HepG2 (cell line): Measurements from ENCODE around the gene CUL2.

ENCODE experiments used
- ATF7 ChIP-seq, 2 experiments: fragments of 450-650 bp in 1 of 2; sonication (generic) in 1 of 2; formaldehyde crosslinking in 1 of 2; IDR thresholded peaks; 2 replicates each; pipeline versions ENCODE4 v1.4.0 to v1.6.1; 2016 to 2020; ENCODE audit warnings: antibody characterized with exemption in 1 of 2, mild to moderate bottlenecking in 1 of 2, missing genetic modification reagents in 1 of 2
- CTCF ChIP-seq: sonication (generic); formaldehyde crosslinking; IDR thresholded peaks from 2 replicates; pipeline ENCODE4 v1.5.0; 2020; ENCODE audit warnings: mild to moderate bottlenecking, missing genetic modification reagents, moderate library complexity
- EP300 ChIP-seq, 3 experiments: sonication (generic) in 1 of 3; formaldehyde crosslinking in 1 of 3; IDR thresholded peaks; 2 replicates each; pipeline versions ENCODE4 v1.5.1 to v1.6.1; 2011 to 2020; ENCODE audit warnings: low read depth in 2 of 3, low read length in 2 of 3, borderline replicate concordance in 1 of 3, improper control_type of control experiment in 1 of 3, mild to moderate bottlenecking in 1 of 3, missing genetic modification reagents in 1 of 3, moderate library complexity in 1 of 3
- EZH2 ChIP-seq: conservative IDR thresholded peaks from 2 replicates; pipeline ENCODE4 v1.6.1; 2012; ENCODE audit warnings: mild to moderate bottlenecking, low read depth, low read length, moderate library complexity
- MYC ChIP-seq: sonication (generic); formaldehyde crosslinking; IDR thresholded peaks from 2 replicates; pipeline ENCODE4 v1.9.0; 2021; ENCODE audit warnings: missing genetic modification reagents, borderline replicate concordance
- NRL ChIP-seq: sonication (generic); formaldehyde crosslinking; IDR thresholded peaks from 2 replicates; pipeline ENCODE4 v1.5.0; 2020; ENCODE audit warnings: missing genetic modification reagents, mild to moderate bottlenecking, moderate library complexity, borderline replicate concordance
- POLR2A ChIP-seq, 2 experiments: IDR thresholded peaks; 2 replicates each; pipeline ENCODE4 v1.6.1; 2011; ENCODE audit warnings: low read depth in 2 of 2, low read length in 2 of 2, mild to moderate bottlenecking in 1 of 2, moderate library complexity in 1 of 2; ENCODE audit not compliant: insufficient read depth in 1 of 2
- SP1 ChIP-seq, 2 experiments: fragments of 450-650 bp in 1 of 2; sonication (generic) in 1 of 2; formaldehyde crosslinking in 1 of 2; IDR thresholded peaks; 2 replicates each; pipeline versions ENCODE4 v1.4.0 to v1.6.1; 2016 to 2020; ENCODE audit warnings: missing genetic modification reagents in 1 of 2
- ZBTB25 ChIP-seq: IDR thresholded peaks from 2 replicates; pipeline ENCODE4 v1.6.1; 2018; ENCODE audit warnings: missing genetic modification reagents
- ZBTB26 ChIP-seq: IDR thresholded peaks from 2 replicates; pipeline ENCODE4 v1.6.1; 2016; ENCODE audit warnings: missing compliant biosample characterization, missing genetic modification reagents, borderline replicate concordance
- ZNF383 ChIP-seq: sonication (generic); formaldehyde crosslinking; IDR thresholded peaks from 2 replicates; pipeline ENCODE4 v1.4.0; 2020; ENCODE audit warnings: missing genetic modification reagents, mild to moderate bottlenecking, borderline replicate concordance
- ZNF800 ChIP-seq: sonication (generic); formaldehyde crosslinking; IDR thresholded peaks from 2 replicates; pipeline ENCODE4 v1.4.0; 2020; ENCODE audit warnings: missing genetic modification reagents

GRCh38 chr10:35130663-35131062 lies 40.5 kb upstream of the CUL2 start:
- TF ChIP-seq EZH2 (no peak), MYC (CRISPR knock-in tag) (no peak), CTCF (CRISPR knock-in tag) (no peak), NRL (no peak), EP300 (IDR thresholded peaks at IDR 0.05; ENCODE audit: low read depth in 2 of 2, low read length in 2 of 2) (no peak), EP300 (CRISPR knock-in tag; IDR thresholded peaks at IDR 0.05; ENCODE audit: borderline replicate concordance) (no peak), SP1 (IDR thresholded peaks at IDR 0.05) (no peak), SP1 (CRISPR knock-in tag; IDR thresholded peaks at IDR 0.05) (no peak), ZBTB26 (CRISPR knock-in tag) (no peak), ZBTB25 (CRISPR knock-in tag) (no peak), POLR2A (IDR thresholded peaks at IDR 0.05; ENCODE audit: insufficient read depth in 1 of 2, low read depth in 2 of 2, low read length in 2 of 2) (no peak), ATF7 (IDR thresholded peaks at IDR 0.05) (no peak), ATF7 (CRISPR knock-in tag; IDR thresholded peaks at IDR 0.05) (no peak), ZNF800 (CRISPR knock-in tag) (no peak), ZNF383 (CRISPR knock-in tag) (no peak)
